OCI-LY7 (cell line): ENCODE data around the gene NEBL. TPM values are rescaled to one million over a fixed set of nuclear protein-coding genes. Genes with fewer than 3 reads are reported as not detected.

Source experiments
- BruUV-seq: library from RNA; stranded (reverse); fragments of 400-500 nt; replicated peaks from 2 replicates; lab custom pipeline; 2021; lab: Mats Ljungman, UMichigan
- CTCF ChIA-PET: fragments of 300-600 bp; sonication (Branson Sonifier 250); formaldehyde crosslinking; loops from one replicate; lab custom pipeline; 2022; ENCODE audit warnings: antibody characterized with exemption; ENCODE audit not compliant: unreplicated experiment; lab: Charles Lee
- POLR2A ChIA-PET: fragments of 300-600 bp; sonication (Branson Sonifier 250); formaldehyde crosslinking; loops from one replicate; lab custom pipeline; 2022; ENCODE audit warnings: antibody characterized with exemption; lab: Charles Lee
- DNase-seq: peaks from one replicate; pipeline ENCODE4 v3.0.0-alpha.2; 2015; ENCODE audit warnings: low spot score
- H2AFZ ChIP-seq: fragments of 200-600 bp; sonication (generic), shearing (Covaris generic); 2 replicates; pipeline ENCODE4 v1.6.1; 2014; ENCODE audit warnings: mild to moderate bottlenecking, antibody characterized with exemption, low read length, moderate library complexity
- H3K27ac ChIP-seq: fragments of 200-600 bp; sonication (generic); 2 replicates; pipeline ENCODE4 v1.5.1; 2014; ENCODE audit warnings: mixed run types, low read depth, mild to moderate bottlenecking, moderate library complexity, low read length, inconsistent platforms; ENCODE audit not compliant: poor library complexity, severe bottlenecking
- H3K36me3 ChIP-seq: fragments of 200-600 bp; sonication (generic); 2 replicates; pipeline ENCODE4 v1.6.1; 2014; ENCODE audit warnings: mild to moderate bottlenecking, antibody characterized with exemption, low read length, moderate library complexity, mixed read lengths; ENCODE audit not compliant: insufficient read depth
- H3K4me1 ChIP-seq: fragments of 200-600 bp; sonication (generic); 2 replicates; pipeline ENCODE4 v1.5.1; 2014; ENCODE audit warnings: mild to moderate bottlenecking, low read length; ENCODE audit not compliant: insufficient read depth, poor library complexity, severe bottlenecking
- H3K4me2 ChIP-seq: fragments of 200-600 bp; sonication (generic); 2 replicates; pipeline ENCODE4 v1.6.1; 2014; ENCODE audit warnings: mild to moderate bottlenecking, low read length
- H3K4me3 ChIP-seq: fragments of 200-600 bp; sonication (generic); 2 replicates; pipeline ENCODE4 v1.5.1; 2014; ENCODE audit warnings: mild to moderate bottlenecking, low read depth, low read length; ENCODE audit not compliant: poor library complexity, severe bottlenecking
- H3K79me2 ChIP-seq: fragments of 200-600 bp; sonication (generic); 2 replicates; pipeline ENCODE4 v1.6.1; 2016; ENCODE audit warnings: low read depth, mild to moderate bottlenecking, low read length, moderate library complexity, mixed read lengths; ENCODE audit not compliant: insufficient read depth
- H3K9me2 ChIP-seq: fragments of 200-600 bp; sonication (generic); 2 replicates; pipeline ENCODE4 v1.6.1; 2016; ENCODE audit warnings: mild to moderate bottlenecking, low read length, mixed read lengths; ENCODE audit not compliant: insufficient read depth
- H3K9me3 ChIP-seq: fragments of 200-600 bp; sonication (generic); 2 replicates; pipeline ENCODE4 v1.6.1; 2014; ENCODE audit warnings: mild to moderate bottlenecking, mixed run types, low read length, mixed read lengths
- H4K20me1 ChIP-seq: fragments of 200-600 bp; sonication (generic); 2 replicates; pipeline ENCODE4 v1.6.1; 2014; ENCODE audit warnings: mild to moderate bottlenecking, antibody characterized with exemption, low read length, moderate library complexity, mixed read lengths; ENCODE audit not compliant: insufficient read depth
- CTCF ChIP-seq: fragments of 200-600 bp; sonication (generic); conservative IDR thresholded peaks from 2 replicates; pipeline ENCODE4 v1.5.1; 2014; ENCODE audit warnings: mild to moderate bottlenecking, antibody characterized with exemption, low read length, moderate library complexity, mixed read lengths
- EZH2phosphoT487 ChIP-seq: fragments of 200-600 bp; sonication (generic); IDR thresholded peaks from 2 replicates; pipeline ENCODE4 v1.6.1; 2018; ENCODE audit warnings: low read depth, borderline replicate concordance, mild to moderate bottlenecking, mixed run types, antibody characterized with exemption, low read length, moderate library complexity, mixed read lengths
- intact Hi-C: fragments of 100-400 bp; cut with micrococcal nuclease; formaldehyde crosslinking; loops from one replicate; pipeline ENCODE4 v1.10.0; 2022; ENCODE audit not compliant: unreplicated experiment
- total RNA-seq, 2 experiments: library from RNA; depleted of rRNA in 1 of 2; stranded (reverse); fragments of >200 nt in 1 of 2; shearing (Covaris generic) in 1 of 2; gene quantifications; 2 replicates each; pipeline ENCODE4 v1.2.3, GENCODE V29; 2014 to 2022

Gene NEBL
- total RNA-seq, 2 experiments from 2014 or later: 1.1 TPM; not detected in 1

GRCh38 chr10:20887706-20888555 is 9.2 kb downstream of the NEBL start:
- H2AFZ ChIP-seq: no peak overlapping the region
- H3K4me1 ChIP-seq: peaks cover 6% of the 10 kb centered on the region
- no TSS peak for BruUV-seq
- no peaks in the 10 kb centered on the region for H3K79me2 ChIP-seq
- no peaks in the 10 kb centered on the region for H4K20me1 ChIP-seq
- POLR2A ChIA-PET: interaction anchor here (0.5 to 1.2 kb wide), 6 partner anchors 13 to 1249 kb away, joined by 3 to 6 read pairs (median 4); no protein-coding TSS in a partner anchor
- CTCF ChIA-PET: no interaction called here
- no peak for TF ChIP-seq EZH2phosphoT487
- DNase-seq: no peak
- H3K9me3 ChIP-seq: no peaks in the 10 kb centered on the region
- H3K9me2 ChIP-seq: no peaks in the 10 kb centered on the region
- H3K4me2 ChIP-seq: no peak overlapping the region
- no peaks in the 10 kb centered on the region for H3K36me3 ChIP-seq
- intact Hi-C loops: loop anchor here (2.0 kb wide), 1 partner anchor 133 kb away; no protein-coding TSS in a partner anchor
- no peak overlapping the region for H3K27ac ChIP-seq
- no peak overlapping the region for H3K4me3 ChIP-seq

GRCh38 chr10:20885678-20886077 is 11.4 kb downstream of the NEBL start:
- ChIA-PET POLR2A (interaction anchor here (0.6 kb wide), 1 partner anchor 33 kb away, joined by 3 read pairs; no protein-coding TSS in a partner anchor), CTCF (no interaction called here)
- Histone ChIP-seq H3K4me3 (no peak overlapping the region), H3K36me3 (no peaks in the 10 kb centered on the region), H2AFZ (no peak overlapping the region), H3K9me3 (no peaks in the 10 kb centered on the region), H3K4me2 (no peak overlapping the region), H4K20me1 (no peaks in the 10 kb centered on the region), H3K27ac (no peak overlapping the region), H3K4me1 (peaks cover 6% of the 10 kb centered on the region), H3K79me2 (no peaks in the 10 kb centered on the region), H3K9me2 (no peaks in the 10 kb centered on the region)
- no peak for DNase-seq
- TF ChIP-seq CTCF (no peak), EZH2phosphoT487 (no peak)
- no TSS peak for BruUV-seq
- intact Hi-C loops: no loop called here

GRCh38 chr10:20883552-20883951 is 13.6 kb downstream of the NEBL start:
- no TSS peak for BruUV-seq
- Histone ChIP-seq H3K9me3 (no peaks in the 10 kb centered on the region), H3K4me2 (no peak overlapping the region), H2AFZ (no peak overlapping the region), H3K9me2 (no peaks in the 10 kb centered on the region), H3K27ac (no peak overlapping the region), H4K20me1 (no peaks in the 10 kb centered on the region), H3K4me3 (no peak overlapping the region), H3K79me2 (no peaks in the 10 kb centered on the region), H3K4me1 (no peaks in the 10 kb centered on the region), H3K36me3 (no peaks in the 10 kb centered on the region)
- no peak for DNase-seq
- TF ChIP-seq CTCF (no peak), EZH2phosphoT487 (no peak)
- POLR2A ChIA-PET: no interaction called here
- intact Hi-C loops: no loop called here
- CTCF ChIA-PET: no interaction called here
